Purkinje cell (primary cell): ENCODE measurements around the gene ACHE. TPM values are rescaled to one million over a fixed set of nuclear protein-coding genes. Genes with fewer than 3 reads are reported as not detected.

Experiments
- polyA plus RNA-seq: library from polyadenylated mRNA; unstranded; fragments of >200 nt; fragmentation: Nextera tagmentation; gene quantifications from 2 replicates; pipeline ENCODE4 v1.2.1, GENCODE V29; 2014

Gene ACHE
- polyA plus RNA-seq, result 0.73 and 1.6 TPM in 2 replicates

DNA sequence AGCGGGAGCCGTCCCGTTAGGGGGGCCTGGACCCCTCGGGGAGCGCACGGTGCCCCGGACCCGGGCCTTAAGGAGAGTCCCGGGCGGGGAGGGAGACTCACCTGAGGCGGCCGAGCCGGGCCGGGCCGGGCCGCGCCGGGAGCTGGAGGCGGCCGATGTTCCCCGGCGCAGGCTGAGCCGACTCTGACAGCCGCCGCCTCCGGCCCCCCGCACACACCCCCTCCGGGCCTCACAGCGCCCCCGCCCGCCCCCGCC is at the start of gene ACHE:
ACHE (minus strand) TSS at position 188 of the 255 bp plus-strand sequence. CDS start 1,656 bp downstream, outside the sequence.

DNA sequence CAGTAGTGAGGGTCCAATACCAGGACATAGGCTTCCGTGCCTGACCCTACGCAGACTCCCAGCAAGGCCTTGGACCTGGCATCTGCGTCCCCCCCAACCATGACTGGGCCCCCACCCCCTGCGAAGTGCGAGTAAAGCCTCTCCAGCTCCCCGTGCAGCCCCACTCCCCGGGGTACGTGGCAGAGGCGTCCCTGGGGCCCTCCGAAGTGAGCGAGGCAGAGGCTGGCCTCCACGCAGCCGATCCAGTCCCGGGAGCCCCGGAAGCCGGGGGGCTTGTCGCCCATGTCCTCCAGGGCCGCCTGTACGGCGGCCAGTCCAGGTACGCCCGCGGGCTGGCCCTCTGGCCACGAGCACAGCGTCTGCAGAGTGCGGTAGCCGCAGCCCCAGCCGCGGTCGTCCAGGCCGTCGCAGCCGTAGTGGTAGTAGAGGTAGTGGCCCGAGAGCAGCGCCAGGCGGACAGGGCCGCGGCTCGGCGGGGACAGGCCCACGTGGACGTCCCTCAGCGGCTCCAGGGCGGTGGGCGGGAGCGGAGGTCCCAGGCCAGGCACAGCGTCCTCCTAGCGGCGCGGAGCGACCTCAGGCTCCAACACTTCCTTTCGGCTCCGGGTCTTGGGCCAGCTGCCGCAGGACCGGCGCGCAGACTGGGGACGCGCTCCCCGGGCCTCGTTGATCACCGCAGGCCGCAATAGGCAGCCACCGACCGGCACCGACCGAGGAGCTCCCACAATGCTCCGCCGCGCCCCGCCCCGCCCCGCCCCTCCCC is 6.5 kb downstream of the ACHE start, which contains the start of gene UFSP1:
UFSP1 (minus strand) TSS at position 728 of the 763 bp plus-strand sequence; CDS start at position 284, 444 bp downstream.

DNA sequence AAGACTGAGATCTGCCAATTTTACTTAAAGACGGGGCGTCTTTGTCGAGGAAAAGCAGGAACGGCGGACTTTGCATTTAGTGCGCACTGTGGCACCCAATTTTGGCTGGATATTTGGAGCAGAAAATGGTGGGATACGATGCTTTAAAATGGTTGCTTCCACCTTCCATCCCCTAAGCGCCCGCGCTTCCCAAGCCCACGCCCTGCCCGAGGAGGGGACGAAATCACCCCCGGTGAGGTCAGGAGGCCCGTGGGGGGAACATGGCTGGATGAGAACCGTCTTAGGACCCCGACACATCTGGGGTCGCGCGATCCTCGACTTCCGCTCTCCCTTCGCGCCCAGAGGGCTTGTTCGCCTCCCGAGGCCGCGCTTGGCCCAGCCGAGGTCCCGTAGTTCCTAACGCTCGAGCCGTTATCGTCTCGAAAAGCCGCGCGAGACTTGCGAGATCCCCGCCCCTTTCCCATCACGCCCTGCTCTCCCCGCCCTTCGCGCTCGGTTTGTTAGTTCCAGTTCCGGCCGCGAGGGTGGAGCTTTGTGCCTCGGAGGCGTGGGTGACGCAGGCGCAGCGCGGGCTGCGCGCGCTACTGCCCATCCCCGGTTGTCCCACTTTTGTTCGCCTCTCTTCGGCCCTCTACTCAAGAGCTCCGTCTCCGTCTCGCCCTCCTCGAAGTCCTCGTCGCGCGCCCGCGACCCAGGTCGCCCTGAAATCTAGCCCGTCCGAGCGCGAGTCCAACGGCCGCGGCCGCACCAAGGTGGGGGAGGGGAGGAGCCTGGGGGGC is 20.9 kb downstream of the ACHE start, which contains the start of gene SRRT:
SRRT (plus strand) TSS at position 527 of the 779 bp plus-strand sequence. CDS start 488 bp downstream, outside the sequence.

DNA sequence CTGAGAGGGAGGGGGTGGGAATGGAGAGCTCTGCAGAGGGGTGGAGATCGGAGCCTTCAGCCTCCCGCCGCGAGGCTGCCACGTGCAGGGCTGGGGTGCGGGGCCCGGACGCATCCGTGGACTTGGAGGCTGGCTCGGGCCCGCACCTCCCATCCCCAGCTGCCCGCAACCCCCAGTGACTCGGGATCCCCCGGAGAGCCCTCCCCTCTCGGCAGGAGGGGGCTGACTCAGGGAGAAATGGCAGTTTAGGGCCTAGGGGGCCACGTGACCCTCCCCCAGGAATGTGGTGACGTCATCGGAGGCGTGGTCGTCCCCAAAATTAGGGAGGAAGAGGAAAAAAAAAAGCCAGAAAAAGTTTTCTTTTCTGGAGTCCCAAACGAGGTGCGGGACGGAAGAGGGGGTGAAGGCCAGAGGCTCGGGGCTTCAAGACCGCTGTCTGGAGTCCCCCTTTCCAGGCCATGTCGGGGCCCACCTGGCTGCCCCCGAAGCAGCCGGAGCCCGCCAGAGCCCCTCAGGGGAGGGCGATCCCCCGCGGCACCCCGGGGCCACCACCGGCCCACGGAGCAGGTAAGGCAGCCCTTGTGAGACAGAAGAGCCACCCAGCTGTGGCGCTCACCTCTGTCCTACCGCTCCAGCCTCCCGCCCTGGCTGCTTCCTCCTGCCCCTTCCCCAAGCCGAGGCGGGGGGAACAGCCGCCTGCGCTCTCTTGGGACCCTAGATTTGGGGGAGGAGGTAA is 28.5 kb downstream of the ACHE start, which contains the start of gene TRIP6:
TRIP6 (plus strand) TSS at position 348 of the 736 bp plus-strand sequence; CDS start at position 459, 111 bp downstream.

DNA sequence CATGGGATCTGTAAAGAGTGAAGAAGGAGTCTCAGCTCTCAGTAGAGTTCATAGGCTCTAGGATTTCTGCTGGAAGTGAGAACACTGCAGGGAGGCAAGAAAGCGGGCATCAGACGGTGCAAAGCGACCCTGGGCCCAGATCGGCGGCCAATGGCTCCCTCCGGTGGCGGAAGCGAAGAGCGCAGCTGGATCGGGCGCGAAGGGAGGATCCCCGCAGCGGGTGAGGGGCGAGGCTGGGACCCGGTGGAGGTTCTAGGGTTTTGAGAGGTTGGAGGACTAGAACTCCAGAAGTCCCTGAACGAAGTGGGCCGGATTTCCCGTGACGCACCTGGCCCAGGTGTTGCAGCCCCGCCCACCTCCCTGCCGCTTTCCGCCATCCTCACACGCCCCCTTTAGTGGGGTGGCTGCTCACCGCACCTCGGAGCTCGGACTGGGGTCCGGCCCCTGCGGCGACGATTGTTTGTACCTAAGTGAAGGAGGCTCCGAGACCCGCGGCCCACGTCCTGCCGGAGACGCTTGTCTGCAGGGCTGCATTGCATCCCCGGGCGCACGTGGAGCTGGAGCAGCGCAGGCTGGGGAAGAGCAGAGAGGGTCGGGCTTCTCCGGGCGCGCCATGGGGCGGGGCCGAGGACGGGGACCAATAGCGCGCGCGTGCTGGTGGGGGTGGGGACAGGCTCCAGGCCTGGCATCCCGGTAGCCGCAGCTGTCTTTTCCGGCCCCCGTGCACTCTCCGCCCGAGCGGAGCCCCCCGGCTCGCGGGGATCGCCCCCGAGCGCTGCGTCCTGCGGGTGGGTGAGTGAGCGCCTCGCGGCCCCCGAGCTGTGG is 43.4 kb downstream of the ACHE start, which contains the start of gene SLC12A9:
SLC12A9 (plus strand) TSS at position 666 of the 825 bp plus-strand sequence. CDS start 1,485 bp downstream, outside the sequence.

Other genes starting within 250 kb of the ACHE start
- gene ACTL6B, start 239.4 kb downstream of the ACHE start, polyA plus RNA-seq, result 15.7 and 21.5 TPM in 2 replicates
- 3.3 and 3.8 TPM in 2 replicates for gene GNB2, start 222.1 kb downstream of the ACHE start, polyA plus RNA-seq
- 1.1 and 1.4 TPM in 2 replicates for gene GIGYF1, start 201.6 kb downstream of the ACHE start, polyA plus RNA-seq
- gene POP7, start 189.8 kb downstream of the ACHE start, polyA plus RNA-seq, result 21.3 and 34.3 TPM in 2 replicates
- gene EPO, start 175.4 kb downstream of the ACHE start, polyA plus RNA-seq, result not detected in 2 replicates
- gene ZAN, start 162.3 kb downstream of the ACHE start, polyA plus RNA-seq, result not detected in 2 replicates
- not detected in 2 replicates for gene EPHB4, start 68.4 kb downstream of the ACHE start, polyA plus RNA-seq
- gene SLC12A9, start 43.2 kb downstream of the ACHE start, polyA plus RNA-seq, result 0.47 and 2.5 TPM in 2 replicates
- gene TRIP6, start 28.5 kb downstream of the ACHE start, polyA plus RNA-seq, result 0.79 and 2.0 TPM in 2 replicates
- 14.1 and 14.3 TPM in 2 replicates for gene SRRT, start 20.8 kb downstream of the ACHE start, polyA plus RNA-seq
- gene UFSP1, start 6.2 kb downstream of the ACHE start, polyA plus RNA-seq, result not detected in 2 replicates
- not detected in 2 replicates for gene MUC3A, start 53.6 kb upstream of the ACHE start, polyA plus RNA-seq
- gene MUC12, start 73.7 kb upstream of the ACHE start, polyA plus RNA-seq, result 1.5 TPM in 1 of 2 replicates, not detected in the other
- gene MUC17, start 124.2 kb upstream of the ACHE start, polyA plus RNA-seq, result not detected in 2 replicates
- gene TRIM56, start 189.6 kb upstream of the ACHE start, polyA plus RNA-seq, result 0.06 and 0.19 TPM in 2 replicates
- gene SERPINE1, start 231.2 kb upstream of the ACHE start, polyA plus RNA-seq, result not detected in 2 replicates